ENCODE measurements around the gene TIE1.

GRCh38 chr1:43274125-43274803 lies 26.5 kb upstream of the TIE1 start:
- TF ChIP-seq POLR2A (IDR thresholded peaks at IDR 0.05), result no peak
- TF ChIP-seq CTCF (IDR thresholded peaks at IDR 0.05), result no peak
